OCI-LY3 (cell line): ENCODE data around the gene RNF157.

ENCODE experiments used
- EZH2phosphoT487 ChIP-seq: fragments of 200-600 bp; shearing (Covaris generic); IDR thresholded peaks from 2 replicates; pipeline ENCODE4 v1.6.1; 2018; ENCODE audit warnings: antibody characterized with exemption, mixed run types, low read depth
- TF ChIP-seq, protein P1 (sequence below): fragments of 200-600, 300-600 bp; sonication (generic); IDR thresholded peaks from 2 replicates; pipeline ENCODE4 v1.5.1; 2014; ENCODE audit warnings: antibody characterized with exemption, low read length, low read depth

DNA sequence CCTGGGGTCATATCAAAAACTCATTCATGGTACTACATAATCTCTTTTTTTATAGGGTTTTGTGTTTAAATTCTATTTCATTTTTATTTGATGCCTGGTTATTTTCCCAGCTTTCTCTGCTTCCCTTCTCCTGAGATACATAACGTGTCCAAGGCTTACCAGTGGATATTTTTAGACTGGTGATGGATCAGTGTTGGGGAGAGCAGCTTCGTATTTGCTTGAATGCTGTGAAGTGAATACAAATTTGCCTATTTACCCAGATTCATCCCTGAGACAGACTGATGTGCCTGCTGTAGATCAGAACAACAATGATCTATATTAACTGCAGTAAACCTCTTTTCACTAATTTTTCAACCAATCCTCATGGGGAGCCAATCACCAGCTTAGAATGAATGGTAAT, 56.0 kb downstream of the RNF157 start:
- TF ChIP-seq, protein P1, sequence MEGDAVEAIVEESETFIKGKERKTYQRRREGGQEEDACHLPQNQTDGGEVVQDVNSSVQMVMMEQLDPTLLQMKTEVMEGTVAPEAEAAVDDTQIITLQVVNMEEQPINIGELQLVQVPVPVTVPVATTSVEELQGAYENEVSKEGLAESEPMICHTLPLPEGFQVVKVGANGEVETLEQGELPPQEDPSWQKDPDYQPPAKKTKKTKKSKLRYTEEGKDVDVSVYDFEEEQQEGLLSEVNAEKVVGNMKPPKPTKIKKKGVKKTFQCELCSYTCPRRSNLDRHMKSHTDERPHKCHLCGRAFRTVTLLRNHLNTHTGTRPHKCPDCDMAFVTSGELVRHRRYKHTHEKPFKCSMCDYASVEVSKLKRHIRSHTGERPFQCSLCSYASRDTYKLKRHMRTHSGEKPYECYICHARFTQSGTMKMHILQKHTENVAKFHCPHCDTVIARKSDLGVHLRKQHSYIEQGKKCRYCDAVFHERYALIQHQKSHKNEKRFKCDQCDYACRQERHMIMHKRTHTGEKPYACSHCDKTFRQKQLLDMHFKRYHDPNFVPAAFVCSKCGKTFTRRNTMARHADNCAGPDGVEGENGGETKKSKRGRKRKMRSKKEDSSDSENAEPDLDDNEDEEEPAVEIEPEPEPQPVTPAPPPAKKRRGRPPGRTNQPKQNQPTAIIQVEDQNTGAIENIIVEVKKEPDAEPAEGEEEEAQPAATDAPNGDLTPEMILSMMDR = no peak
- no peak for TF ChIP-seq EZH2phosphoT487
